GM19193 (cell line): ENCODE data around the gene POU3F3.

Experiments
- POLR2A ChIP-seq: IDR thresholded peaks from 4 replicates; pipeline ENCODE4 v1.6.1; 2011; ENCODE audit not compliant: insufficient read depth, insufficient read length; ENCODE audit errors: extremely low read depth

Gene POU3F3

GRCh38 chr2:104844807-104845551, 8.9 kb upstream of the POU3F3 start:
- no peak for TF ChIP-seq POLR2A

- no peak for TF ChIP-seq POLR2A
Measured at GRCh38 chr2:104845552-104845931, 8.4 kb upstream of the POU3F3 start.

- TF ChIP-seq POLR2A: no peak
Measured at GRCh38 chr2:104845946-104846785, 7.7 kb upstream of the POU3F3 start.

DNA sequence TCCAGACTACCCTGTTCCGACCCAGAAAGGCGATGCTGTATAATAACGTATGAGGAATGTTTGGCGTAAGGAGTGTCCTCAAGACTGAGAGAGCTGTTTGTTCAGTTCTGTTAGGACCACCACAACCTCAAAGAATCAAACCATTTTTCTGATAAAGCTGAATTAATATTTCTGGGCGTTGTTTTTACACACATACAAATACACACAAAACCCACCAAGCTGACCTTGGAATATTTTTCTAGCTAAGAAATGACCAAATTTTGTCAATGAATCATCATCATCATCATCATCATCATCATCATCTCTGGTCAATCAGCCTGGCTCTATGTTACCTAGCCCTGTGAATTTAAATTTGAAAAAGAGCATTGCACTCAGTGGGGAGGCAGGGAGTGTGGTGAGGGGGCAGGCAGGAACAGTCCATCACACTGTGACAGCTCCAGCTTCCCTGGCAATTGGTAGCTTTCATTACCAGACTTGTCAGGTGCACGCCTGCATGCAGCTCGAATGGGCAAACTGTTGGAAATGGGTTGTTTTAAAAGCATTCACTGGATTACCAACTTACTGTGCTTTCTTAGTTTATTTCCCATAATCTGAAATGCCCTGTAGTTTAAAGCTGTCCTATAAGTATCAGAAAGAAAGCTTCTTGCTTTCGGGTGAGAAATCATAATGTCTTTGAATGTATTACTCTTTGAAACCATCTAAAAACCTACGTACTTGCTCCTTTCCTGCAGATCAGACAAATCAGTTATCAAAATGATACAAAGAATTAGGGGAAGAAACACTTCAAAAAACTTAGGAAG, 6.9 kb upstream of the POU3F3 start:
- no peak for TF ChIP-seq POLR2A

DNA sequence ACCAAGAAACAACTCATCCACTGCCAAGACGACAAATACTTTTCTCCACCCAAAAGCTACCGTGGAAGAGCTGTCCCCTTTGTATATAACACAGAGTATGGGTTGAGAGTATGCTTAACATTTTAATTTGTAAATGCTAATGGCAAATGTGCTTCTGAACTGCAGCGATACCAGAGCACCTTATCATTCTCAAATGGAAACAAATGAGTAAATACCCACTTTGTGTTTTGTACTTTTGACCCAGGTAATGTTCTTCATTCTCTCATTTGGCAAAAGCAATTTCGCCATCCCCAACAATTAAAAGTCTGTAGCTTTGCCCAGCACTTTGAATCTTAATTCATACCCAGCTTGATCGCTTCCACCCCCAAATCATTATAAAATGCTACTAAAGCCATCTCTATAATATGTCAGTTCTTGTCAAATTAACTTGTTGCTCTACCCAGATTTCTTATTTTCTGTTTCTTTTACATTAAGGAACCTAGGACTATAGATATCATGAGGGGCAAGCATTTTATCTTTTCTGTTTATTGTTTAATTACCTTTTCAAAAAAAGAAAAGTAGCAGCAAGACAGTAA, 6.2 kb upstream of the POU3F3 start:
- no peak for TF ChIP-seq POLR2A

DNA sequence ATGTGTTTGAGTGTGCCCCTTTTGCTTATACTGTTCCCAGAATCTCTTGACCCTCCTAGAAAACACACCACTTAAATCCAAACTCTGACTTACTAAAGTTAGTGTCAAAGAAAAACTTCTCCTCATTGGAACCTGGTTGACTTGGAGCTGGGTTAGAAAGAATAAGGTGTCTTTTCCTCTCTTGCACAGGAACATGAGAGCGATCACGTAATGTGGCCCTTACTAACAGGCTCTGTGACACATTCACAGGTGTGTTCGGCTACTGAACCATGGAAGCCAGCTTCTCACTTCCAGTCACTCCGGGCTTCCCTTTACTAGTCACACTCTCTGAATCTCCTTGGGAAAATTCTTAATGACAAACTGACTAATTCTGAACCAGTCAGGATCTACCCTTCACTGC, 5.4 kb upstream of the POU3F3 start:
- TF ChIP-seq POLR2A: no peak

DNA sequence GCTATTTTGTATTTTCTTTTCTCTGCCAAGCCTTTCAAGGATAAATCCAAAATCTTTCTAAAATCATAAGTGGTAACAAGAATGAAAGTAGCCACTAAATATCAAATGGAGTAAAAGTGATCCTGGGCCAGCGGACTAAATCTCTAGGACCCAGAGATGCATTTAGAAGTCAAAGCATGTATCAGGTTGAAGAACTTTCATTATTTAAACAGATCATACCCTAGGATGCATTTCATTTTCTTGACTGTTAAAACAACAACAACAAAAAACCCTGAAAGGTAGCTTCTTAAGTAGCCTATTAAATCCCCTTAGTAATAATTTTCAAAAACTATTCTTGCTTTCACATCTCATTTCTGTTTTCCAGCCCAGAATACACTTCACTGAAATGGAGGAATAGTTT, 4.8 kb upstream of the POU3F3 start:
- TF ChIP-seq POLR2A: no peak

GRCh38 chr2:104849618-104850141, 4.2 kb upstream of the POU3F3 start:
- no peak for TF ChIP-seq POLR2A

- no peak for TF ChIP-seq POLR2A
Measured at GRCh38 chr2:104850361-104851290, 3.3 kb upstream of the POU3F3 start.

DNA sequence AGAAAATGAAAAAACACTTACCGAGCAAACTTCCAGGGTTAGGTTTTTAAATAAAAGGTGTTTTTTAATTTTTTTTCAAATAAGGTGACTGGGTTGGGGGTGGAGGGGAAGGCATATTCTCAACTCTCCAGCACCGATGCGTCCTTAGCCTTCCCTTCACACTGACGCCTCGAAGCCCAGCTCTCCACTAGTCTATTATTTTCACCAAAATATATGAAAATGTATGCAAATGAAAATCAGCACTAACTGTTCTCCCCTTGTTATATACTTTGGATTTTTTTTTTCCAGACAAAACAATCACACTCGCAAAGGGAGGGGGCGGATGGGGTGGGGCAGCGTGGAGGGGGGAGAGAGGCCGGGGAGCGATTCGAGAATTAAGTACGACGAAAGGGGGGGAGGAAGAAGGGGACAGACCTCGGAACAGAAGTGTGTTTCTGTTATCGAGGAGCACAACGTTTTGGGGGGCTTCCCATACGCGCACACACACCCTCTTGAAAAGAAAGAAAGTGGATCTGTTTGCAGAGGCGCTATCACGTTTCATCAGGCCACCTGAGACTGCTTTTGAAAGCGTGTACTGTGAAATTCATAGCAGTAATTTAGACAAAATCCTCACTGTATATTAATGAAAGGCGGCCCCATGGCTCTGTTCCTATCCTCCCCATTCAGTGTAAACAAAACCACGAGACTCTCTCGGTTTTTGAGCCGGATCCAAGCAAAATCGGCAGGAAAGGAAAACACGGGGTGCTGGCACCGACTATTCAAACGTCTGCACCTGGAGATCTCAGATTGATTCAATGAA, 2.4 kb upstream of the POU3F3 start:
- no peak for TF ChIP-seq POLR2A

GRCh38 chr2:104852090-104852666, 1.7 kb upstream of the POU3F3 start:
- TF ChIP-seq POLR2A: no peak

GRCh38 chr2:104854498-104855220, 744 bp downstream of the POU3F3 start:
- no peak for TF ChIP-seq POLR2A
